ENCODE data around the gene RIC8B. TPM values are rescaled to one million over a fixed set of nuclear protein-coding genes. Genes with fewer than 3 reads are reported as not detected.

The RIC8B gene
- total RNA-seq, 2 donors from 2014 or later, result 13.9 to 14.6 TPM

GRCh38 chr12:106847861-106848260, 73.4 kb downstream of the RIC8B start:
- H3K4me1 ChIP-seq, result no peaks in the 10 kb centered on the region
- no peaks in the 10 kb centered on the region for H3K27me3 ChIP-seq
- intact Hi-C loops (cut with DNase I), result loop anchor here (10.0 kb wide), 1 partner anchor 67 kb away; no protein-coding TSS in a partner anchor
- no peak overlapping the region for H3K4me3 ChIP-seq
- no peaks in the 10 kb centered on the region for H3K9me3 ChIP-seq
- DNase-seq, result no peak
- no peaks in the 10 kb centered on the region for H3K36me3 ChIP-seq
- no peak for TF ChIP-seq CTCF (IDR thresholded peaks at IDR 0.05)
- H3K27ac ChIP-seq, result no peak overlapping the region
- no peak overlapping the region for H3K9ac ChIP-seq (ENCODE audit: low read depth in 2 of 2, low read length in 2 of 2)

- no peaks in the 10 kb centered on the region for H3K36me3 ChIP-seq
- DNase-seq, result no peak
- intact Hi-C loops (cut with DNase I), result no loop called here
- H3K9me3 ChIP-seq, result no peaks in the 10 kb centered on the region
- no peak overlapping the region for H3K9ac ChIP-seq (ENCODE audit: low read depth in 2 of 2, low read length in 2 of 2)
- no peaks in the 10 kb centered on the region for H3K4me1 ChIP-seq
- no peak overlapping the region for H3K27ac ChIP-seq
- no peaks in the 10 kb centered on the region for H3K27me3 ChIP-seq
- no peak for TF ChIP-seq CTCF (IDR thresholded peaks at IDR 0.05)
- no peak overlapping the region for H3K4me3 ChIP-seq
These were observed 76.8 kb downstream of the RIC8B start for GRCh38 chr12:106851306-106851705.

DNA sequence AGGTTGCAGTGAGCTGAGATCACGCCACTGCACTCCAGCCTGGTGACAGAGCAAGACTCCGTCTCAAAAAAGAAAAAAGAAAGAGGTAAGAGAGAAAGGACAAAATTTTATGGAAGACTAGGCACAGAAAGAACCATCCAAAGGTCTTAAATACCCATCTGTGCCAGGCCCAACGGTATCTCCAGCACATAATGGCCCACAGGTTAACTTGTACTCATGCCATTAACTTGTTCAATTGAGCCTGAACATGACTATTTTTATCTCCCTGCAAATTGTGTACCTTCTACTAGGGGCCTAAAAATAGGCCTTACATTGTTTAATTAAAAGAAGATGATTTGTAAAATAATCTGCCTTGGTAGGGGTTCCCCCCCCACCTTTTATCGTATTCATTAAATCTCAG, 80.2 kb downstream of the RIC8B start:
- Histone ChIP-seq H3K9ac (ENCODE audit: low read depth in 2 of 2, low read length in 2 of 2) (no peak overlapping the region), H3K27me3 (no peaks in the 10 kb centered on the region)

GRCh38 chr12:106855221-106855758, 80.8 kb downstream of the RIC8B start:
- no peak for TF ChIP-seq CTCF (IDR thresholded peaks at IDR 0.05)
- Histone ChIP-seq H3K9ac (ENCODE audit: low read depth in 2 of 2, low read length in 2 of 2) (no peak overlapping the region), H3K27me3 (no peaks in the 10 kb centered on the region), H3K4me1 (no peaks in the 10 kb centered on the region), H3K36me3 (no peaks in the 10 kb centered on the region), H3K4me3 (no peak overlapping the region), H3K9me3 (no peaks in the 10 kb centered on the region), H3K27ac (no peak overlapping the region)
- no peak for DNase-seq
- intact Hi-C loops (cut with DNase I), result no loop called here

More for the DNA sequence above, 80.2 kb downstream of the RIC8B start:
- intact Hi-C loops (cut with DNase I), result no loop called here
- Histone ChIP-seq H3K9me3 (no peaks in the 10 kb centered on the region), H3K4me1 (no peaks in the 10 kb centered on the region), H3K27ac (no peak overlapping the region), H3K36me3 (no peaks in the 10 kb centered on the region), H3K4me3 (no peak overlapping the region)
- no peak for TF ChIP-seq CTCF (IDR thresholded peaks at IDR 0.05)
- DNase-seq, result no peak

DNA sequence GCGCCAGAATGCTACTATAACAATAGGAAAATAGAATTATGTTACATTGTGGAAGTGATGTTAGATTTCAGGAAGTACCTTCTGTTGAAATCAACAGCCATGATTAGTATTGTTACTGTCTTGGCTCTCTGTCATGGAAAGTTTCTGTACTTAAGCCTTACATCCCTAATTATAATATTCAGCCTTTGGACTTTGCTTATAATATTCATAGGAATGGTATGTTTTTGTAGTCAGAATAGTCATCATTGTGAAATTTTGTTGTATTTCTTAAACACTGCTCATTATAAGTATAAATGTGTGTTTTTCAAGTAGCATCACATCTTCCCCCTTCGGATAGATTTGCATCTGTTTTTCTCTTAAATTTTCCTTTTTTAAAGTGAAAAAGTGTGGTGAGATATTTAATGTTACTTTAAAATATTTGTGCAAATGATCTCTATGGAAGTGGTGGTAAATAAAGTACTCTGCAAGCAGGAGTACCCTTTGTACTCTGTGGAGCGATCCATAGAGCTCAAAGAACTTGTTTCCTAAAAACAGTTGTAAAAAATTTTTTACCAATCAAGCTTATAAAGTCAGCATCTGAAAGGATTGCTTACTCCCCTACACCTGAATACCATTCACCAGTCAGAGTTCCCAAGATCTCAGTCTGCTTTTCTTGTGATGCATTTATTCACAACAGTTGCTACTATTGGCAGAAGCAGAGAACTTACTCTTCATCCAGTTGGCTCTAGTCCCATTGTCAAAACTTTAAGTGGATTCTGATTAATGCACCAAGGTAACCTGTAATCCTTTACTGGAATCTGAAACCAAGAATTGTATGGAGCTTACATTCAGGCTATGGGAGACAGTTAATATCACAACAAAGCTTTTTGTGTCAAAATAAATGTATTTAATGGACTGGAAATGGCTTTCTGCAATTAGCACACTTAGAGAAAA, 87.8 kb downstream of the RIC8B start:
- Histone ChIP-seq H3K27me3 (no peaks in the 10 kb centered on the region), H3K9me3 (no peaks in the 10 kb centered on the region), H3K27ac (no peak overlapping the region), H3K36me3 (no peaks in the 10 kb centered on the region), H3K9ac (ENCODE audit: low read depth in 2 of 2, low read length in 2 of 2) (no peak overlapping the region), H3K4me1 (no peaks in the 10 kb centered on the region), H3K4me3 (no peak overlapping the region)
- no peak for TF ChIP-seq CTCF (IDR thresholded peaks at IDR 0.05)
- no peak for DNase-seq
- intact Hi-C loops (cut with DNase I), result no loop called here

All from colonic mucosa (tissue), 4 donors.